Kidney epithelial cell (primary cell): ENCODE results near the gene NPAS4. TPM values are rescaled to one million over a fixed set of nuclear protein-coding genes. Genes with fewer than 3 reads are reported as not detected.
A peak's percentile ranks its signal among the peaks of the same experiment; 100 is the strongest.

Experiments used
- DNase-seq: peaks from one replicate; pipeline ENCODE4 v3.0.0-alpha.2; 2010; ENCODE audit warnings: low read depth
- H3K27me3 ChIP-seq: 2 replicates; pipeline ENCODE4 v1.6.0; 2011; ENCODE audit warnings: low read length; ENCODE audit not compliant: control insufficient read depth, insufficient read depth
- H3K36me3 ChIP-seq: 2 replicates; pipeline ENCODE4 v1.5.1; 2011; ENCODE audit warnings: low read length; ENCODE audit not compliant: control insufficient read depth, insufficient read depth
- H3K4me3 ChIP-seq: 2 replicates; pipeline ENCODE4 v1.5.1; 2011; ENCODE audit warnings: low read depth, mild to moderate bottlenecking, control low read depth, low read length
- CTCF ChIP-seq: IDR thresholded peaks from 2 replicates; pipeline ENCODE4 v1.5.1; 2011; ENCODE audit warnings: mild to moderate bottlenecking, moderate library complexity, low read length, control low read depth, inconsistent platforms; ENCODE audit not compliant: insufficient read depth, poor library complexity, severe bottlenecking
- total RNA-seq: library from RNA; depleted of rRNA; stranded (reverse); fragments of >200 nt; gene quantifications from 2 replicates; pipeline ENCODE4 v1.2.3, GENCODE V29; 2015

The NPAS4 gene
- total RNA-seq, 1 donor from 2014 or later, result not detected

DNA sequence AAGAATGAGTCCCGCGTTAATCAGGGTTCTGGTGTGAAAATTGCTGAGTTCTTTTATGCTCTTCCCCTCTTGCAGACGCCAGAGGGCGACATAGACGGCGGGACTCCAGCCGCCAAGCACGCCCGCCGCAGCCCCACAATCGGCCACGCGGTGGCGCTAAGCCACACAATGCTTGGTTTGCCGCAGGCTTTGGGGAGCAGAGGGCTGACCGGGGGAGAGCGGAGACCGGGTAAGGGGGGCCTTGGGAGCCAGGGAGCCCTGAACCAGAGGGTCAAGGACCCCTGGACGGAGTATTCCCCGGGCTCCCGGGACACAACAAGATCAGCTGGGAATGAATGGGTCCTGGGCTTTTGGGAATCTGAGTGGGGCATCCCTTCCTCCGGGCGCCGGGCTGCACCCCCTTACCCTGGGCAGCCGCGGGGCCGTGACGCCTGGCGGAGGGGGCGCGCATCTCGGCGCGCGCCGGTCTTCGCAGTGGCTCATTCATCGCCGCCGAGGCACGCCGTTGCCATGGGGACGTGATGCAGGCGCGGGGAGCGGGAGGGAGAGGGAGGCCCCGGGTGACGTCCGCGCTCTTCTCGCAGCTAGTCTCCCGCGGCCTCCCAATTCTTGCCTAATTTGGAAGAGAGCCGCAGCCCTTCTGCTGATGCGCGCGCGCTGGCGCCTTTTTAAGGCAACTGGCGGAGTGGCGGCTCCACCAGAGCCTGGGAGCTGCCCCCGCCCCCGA is 12.2 kb upstream of the NPAS4 start:
- no peaks in the 10 kb centered on the region for H3K36me3 ChIP-seq
- peaks cover 39% of the 10 kb centered on the region for H3K27me3 ChIP-seq
- no peak for DNase-seq
- peak overlapping the region; percentile 6 for H3K4me3 ChIP-seq
- peak; percentile 100 for TF ChIP-seq CTCF

DNA sequence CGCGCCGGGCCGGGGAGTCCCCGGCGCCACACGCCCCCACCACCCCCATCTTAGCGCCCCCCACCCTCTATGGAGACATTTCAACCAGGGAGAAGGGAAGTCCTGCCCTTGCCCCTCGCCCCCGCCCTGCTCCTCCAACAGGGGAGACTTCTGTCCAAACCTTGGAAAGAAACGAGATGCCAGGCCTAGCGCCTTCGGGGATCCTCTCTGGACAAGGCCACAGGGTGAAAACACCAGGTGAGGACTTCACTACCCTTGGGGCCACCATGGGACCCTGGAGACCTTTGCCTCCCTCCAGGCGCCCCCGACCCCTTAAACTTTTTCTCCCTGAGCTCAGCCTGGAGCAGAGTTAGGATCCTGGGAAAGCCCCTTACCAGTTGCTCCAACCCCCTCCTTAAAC is 11.6 kb upstream of the NPAS4 start:
- DNase-seq, result no peak
- Histone ChIP-seq H3K27me3 (peaks cover 45% of the 10 kb centered on the region), H3K36me3 (no peaks in the 10 kb centered on the region), H3K4me3 (no peak overlapping the region)
- TF ChIP-seq CTCF, result no peak

DNA sequence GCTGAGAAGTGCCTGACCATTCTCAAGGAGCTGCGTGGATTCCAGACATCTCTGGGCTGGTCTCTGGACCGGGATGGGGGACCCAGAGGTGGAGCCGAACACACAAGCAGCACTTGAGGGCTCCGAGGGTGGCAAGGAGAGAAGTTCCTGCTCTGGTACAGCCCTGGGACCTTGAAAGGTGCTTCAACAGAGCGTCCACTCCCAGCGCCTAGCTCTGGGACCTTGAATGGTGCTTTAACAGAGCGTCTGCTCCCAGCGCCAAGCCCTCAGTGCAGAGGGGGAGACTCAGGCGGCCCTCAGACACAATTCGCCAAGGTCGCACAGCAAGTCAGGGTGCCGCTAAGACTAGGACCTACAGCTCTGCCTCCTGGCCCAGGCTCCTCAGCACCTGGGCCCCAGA is 10.6 kb upstream of the NPAS4 start:
- Histone ChIP-seq H3K36me3 (no peaks in the 10 kb centered on the region), H3K4me3 (no peak overlapping the region), H3K27me3 (peaks cover 46% of the 10 kb centered on the region)
- TF ChIP-seq CTCF, result no peak
- DNase-seq, result no peak

DNA sequence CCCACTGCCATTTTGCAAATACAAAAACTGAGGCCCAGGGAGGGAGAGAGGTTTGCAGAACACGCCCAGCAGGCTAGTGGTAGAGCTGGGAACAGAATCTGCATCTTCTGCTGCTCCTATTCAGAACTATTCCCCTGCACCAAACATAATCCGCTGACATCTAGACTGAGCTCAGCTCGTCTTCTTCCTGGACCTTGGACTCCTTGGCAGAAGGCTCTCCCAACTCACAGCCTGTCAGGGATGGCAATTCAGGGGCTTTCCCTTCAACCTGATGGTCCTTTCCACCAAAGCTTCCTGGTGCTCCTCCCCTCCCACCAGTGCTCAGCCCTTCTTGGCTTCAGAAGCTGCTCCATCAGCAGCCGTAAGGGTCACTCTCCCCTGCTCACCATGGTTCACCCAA is 9.5 kb upstream of the NPAS4 start:
- Histone ChIP-seq H3K27me3 (peaks cover 49% of the 10 kb centered on the region), H3K36me3 (no peaks in the 10 kb centered on the region), H3K4me3 (no peak overlapping the region)
- TF ChIP-seq CTCF, result no peak
- no peak for DNase-seq

DNA sequence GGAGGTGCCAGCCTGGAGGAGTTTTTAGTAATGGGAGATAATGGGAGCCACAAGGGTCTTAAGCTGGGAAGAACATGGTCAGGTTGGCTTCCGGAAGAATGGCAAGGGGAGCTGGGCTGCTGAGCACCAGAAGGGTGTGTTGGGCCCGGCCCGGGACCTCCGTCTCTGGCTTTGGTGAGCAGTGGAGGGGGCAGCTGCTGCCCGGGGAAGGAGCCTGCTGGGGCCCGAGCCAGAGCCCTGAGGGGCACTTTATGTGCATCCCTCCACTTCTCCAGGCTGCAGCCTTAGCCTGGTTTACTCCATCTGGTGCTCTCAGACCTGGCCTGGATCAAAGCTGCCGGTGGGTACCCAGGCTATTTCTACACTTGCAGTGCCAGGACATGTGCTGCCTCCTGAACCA is 8.7 kb upstream of the NPAS4 start:
- no peak for DNase-seq
- Histone ChIP-seq H3K36me3 (no peaks in the 10 kb centered on the region), H3K27me3 (peaks cover 50% of the 10 kb centered on the region), H3K4me3 (no peak overlapping the region)
- no peak for TF ChIP-seq CTCF

GRCh38 chr11:66413167-66413566 is 7.7 kb upstream of the NPAS4 start:
- Histone ChIP-seq H3K4me3 (no peak overlapping the region), H3K27me3 (peaks cover 50% of the 10 kb centered on the region), H3K36me3 (no peaks in the 10 kb centered on the region)
- TF ChIP-seq CTCF, result no peak
- DNase-seq, result no peak
